H9 (cell line): ENCODE results near the gene DSE. TPM values are rescaled to one million over a fixed set of nuclear protein-coding genes. Genes with fewer than 3 reads are reported as not detected.

ENCODE experiments used
- DNase-seq: peaks from one replicate; pipeline ENCODE4 v3.0.0-alpha.2; 2017
- H2AFZ ChIP-seq: one replicate; pipeline ENCODE4 v1.6.1; 2013; ENCODE audit warnings: mild to moderate bottlenecking, low read length, control low read depth, moderate library complexity
- H2AK5ac ChIP-seq: 2 replicates; pipeline ENCODE4 v1.6.1; 2013; ENCODE audit warnings: low read length, control low read depth, mixed read lengths; ENCODE audit not compliant: insufficient read length
- H2BK120ac ChIP-seq: one replicate; pipeline ENCODE4 v1.6.1; 2013; ENCODE audit warnings: low read depth, mild to moderate bottlenecking, low read length, control low read depth, inconsistent platforms; ENCODE audit not compliant: poor library complexity, severe bottlenecking
- H2BK12ac ChIP-seq: 2 replicates; pipeline ENCODE4 v1.6.1; 2013; ENCODE audit warnings: low read length, control low read depth, mixed read lengths, low read depth; ENCODE audit not compliant: insufficient read length
- H2BK15ac ChIP-seq: 2 replicates; pipeline ENCODE4 v1.6.1; 2013; ENCODE audit warnings: low read depth, low read length, control low read depth
- H2BK20ac ChIP-seq: one replicate; pipeline ENCODE4 v1.6.1; 2013; ENCODE audit warnings: low read depth, mild to moderate bottlenecking, low read length, control low read depth, inconsistent platforms; ENCODE audit not compliant: poor library complexity, severe bottlenecking
- H2BK5ac ChIP-seq: 2 replicates; pipeline ENCODE4 v1.6.1; 2013; ENCODE audit warnings: low read length, control low read depth, mixed read lengths; ENCODE audit not compliant: insufficient read length
- H3K14ac ChIP-seq: 2 replicates; pipeline ENCODE4 v1.6.1; 2013; ENCODE audit warnings: low read length, control low read depth; ENCODE audit not compliant: insufficient read depth
- H3K18ac ChIP-seq: 2 replicates; pipeline ENCODE4 v1.6.1; 2013; ENCODE audit warnings: low read depth, mild to moderate bottlenecking, mixed read lengths, low read length, control low read depth; ENCODE audit not compliant: insufficient read length
- H3K23ac ChIP-seq: 2 replicates; pipeline ENCODE4 v1.6.1; 2013; ENCODE audit warnings: low read length, control low read depth, mixed read lengths, low read depth; ENCODE audit not compliant: insufficient read length
- H3K23me2 ChIP-seq: 2 replicates; pipeline ENCODE4 v1.6.1; 2013; ENCODE audit warnings: low read depth, mild to moderate bottlenecking, mixed read lengths, low read length, control low read depth; ENCODE audit not compliant: insufficient read length, poor library complexity, severe bottlenecking
- H3K27ac ChIP-seq: 2 replicates; pipeline ENCODE4 v1.5.1; 2013; ENCODE audit warnings: low read length, control low read depth, mixed read lengths, low read depth; ENCODE audit not compliant: insufficient read length
- H3K27me3 ChIP-seq: 2 replicates; pipeline ENCODE4 v1.6.1; 2013; ENCODE audit warnings: low read length, control low read depth, inconsistent platforms; ENCODE audit not compliant: insufficient read depth
- H3K4ac ChIP-seq: 2 replicates; pipeline ENCODE4 v1.6.1; 2013; ENCODE audit warnings: low read depth, mild to moderate bottlenecking, control low read depth, inconsistent platforms, low read length, moderate library complexity
- H3K4me1 ChIP-seq: 2 replicates; pipeline ENCODE4 v1.6.1; 2013; ENCODE audit warnings: low read length, control low read depth, inconsistent platforms; ENCODE audit not compliant: insufficient read depth
- H3K4me2 ChIP-seq: 2 replicates; pipeline ENCODE4 v1.6.1; 2013; ENCODE audit warnings: low read length, control low read depth, mixed read lengths; ENCODE audit not compliant: insufficient read length, insufficient read depth
- H3K56ac ChIP-seq: 2 replicates; pipeline ENCODE4 v1.6.1; 2013; ENCODE audit warnings: low read depth, mild to moderate bottlenecking, mixed read lengths, low read length, control low read depth; ENCODE audit not compliant: insufficient read length
- H3K79me1 ChIP-seq: 2 replicates; pipeline ENCODE4 v1.6.1; 2013; ENCODE audit warnings: low read depth, mild to moderate bottlenecking, moderate library complexity, low read length, control low read depth, inconsistent platforms; ENCODE audit not compliant: insufficient read depth, poor library complexity, severe bottlenecking
- H3K79me2 ChIP-seq: 2 replicates; pipeline ENCODE4 v1.6.1; 2013; ENCODE audit warnings: low read length, control low read depth, inconsistent platforms; ENCODE audit not compliant: insufficient read depth
- H3K9ac ChIP-seq: 2 replicates; pipeline ENCODE4 v1.6.1; 2013; ENCODE audit warnings: low read length, control low read depth, mixed read lengths; ENCODE audit not compliant: insufficient read length; ENCODE audit errors: extremely low read depth
- H3K9me3 ChIP-seq: one replicate; pipeline ENCODE4 v1.6.1; 2013; ENCODE audit warnings: low read depth, low read length, inconsistent platforms; ENCODE audit not compliant: control insufficient read depth
- H3T11ph ChIP-seq: one replicate; pipeline ENCODE4 v1.6.1; 2013; ENCODE audit warnings: mild to moderate bottlenecking, low read length, control low read depth, inconsistent platforms
- H4K20me1 ChIP-seq: one replicate; pipeline ENCODE4 v1.6.1; 2013; ENCODE audit not compliant: control insufficient read depth, insufficient read length, insufficient read depth
- H4K5ac ChIP-seq: 2 replicates; pipeline ENCODE4 v1.6.1; 2013; ENCODE audit warnings: low read depth, mild to moderate bottlenecking, mixed read lengths, low read length, control low read depth; ENCODE audit not compliant: insufficient read length
- H4K8ac ChIP-seq: replicated peaks from 2 replicates; pipeline ENCODE4 v1.6.1; 2013; ENCODE audit warnings: low read length, control low read depth, mixed read lengths, low read depth; ENCODE audit not compliant: insufficient read length
- H4K91ac ChIP-seq: 2 replicates; pipeline ENCODE4 v1.6.1; 2013; ENCODE audit warnings: low read depth, mild to moderate bottlenecking, moderate library complexity, mixed read lengths, low read length, control low read depth; ENCODE audit not compliant: insufficient read length
- H3K27ac Mint-ChIP-seq, 3 experiments: 2 replicates in 2 of 3; 3 replicates in 1 of 3; pipeline ENCODE4 v1.8.0; 2020 to 2021; ENCODE audit warnings: mixed read lengths in 3 of 3, mild to moderate bottlenecking in 1 of 3, moderate library complexity in 1 of 3
- H3K27me3 Mint-ChIP-seq: 2 replicates; pipeline ENCODE4 v1.8.0; 2021; ENCODE audit warnings: low read depth, mild to moderate bottlenecking, moderate library complexity, mixed read lengths
- H3K36me3 Mint-ChIP-seq, 3 experiments: 2 replicates in 2 of 3; 3 replicates in 1 of 3; pipeline ENCODE4 v1.8.0; 2020 to 2021; ENCODE audit warnings: low read depth in 3 of 3, mixed read lengths in 3 of 3; ENCODE audit not compliant: insufficient read depth in 1 of 3
- H3K4me1 Mint-ChIP-seq, 2 experiments: 2 replicates each; pipeline ENCODE4 v1.8.0; 2020; ENCODE audit warnings: mixed read lengths in 2 of 2
- H3K4me3 Mint-ChIP-seq, 2 experiments: 2 replicates in 1 of 2; 3 replicates in 1 of 2; pipeline ENCODE4 v1.8.0; 2020 to 2021; ENCODE audit warnings: mild to moderate bottlenecking in 2 of 2, mixed read lengths in 2 of 2, moderate library complexity in 1 of 2
- H3K9me3 Mint-ChIP-seq, 2 experiments: 2 replicates in 1 of 2; 3 replicates in 1 of 2; pipeline ENCODE4 v1.8.0; 2020; ENCODE audit warnings: mild to moderate bottlenecking in 2 of 2, mixed read lengths in 2 of 2, moderate library complexity in 1 of 2
- WGBS: extraction: QIAGEN DNeasy Blood & Tissue Kit; methylation state at CpG from one replicate; pipeline ENCODE4 v1.1.7; 2013; ENCODE audit warnings: missing lambda C conversion rate, low lambda C conversion rate, mixed read lengths; ENCODE audit not compliant: insufficient read length; ENCODE audit errors: extremely low coverage; 5-methylcytosine and 5-hydroxymethylcytosine counted together
- total RNA-seq: library from RNA; stranded (reverse); gene quantifications from 2 replicates; pipeline ENCODE4 v1.2.1, GENCODE V29; 2021
- TF ChIP-seq, protein P1 (sequence below): fragments of 200-600 bp; sonication (generic); conservative IDR thresholded peaks from 3 replicates; pipeline ENCODE4 v1.8.0; 2021; ENCODE audit warnings: antibody characterized with exemption, mild to moderate bottlenecking

Gene DSE
- total RNA-seq, 1 experiment from 2014 or later, result 45.6 TPM

DNA sequence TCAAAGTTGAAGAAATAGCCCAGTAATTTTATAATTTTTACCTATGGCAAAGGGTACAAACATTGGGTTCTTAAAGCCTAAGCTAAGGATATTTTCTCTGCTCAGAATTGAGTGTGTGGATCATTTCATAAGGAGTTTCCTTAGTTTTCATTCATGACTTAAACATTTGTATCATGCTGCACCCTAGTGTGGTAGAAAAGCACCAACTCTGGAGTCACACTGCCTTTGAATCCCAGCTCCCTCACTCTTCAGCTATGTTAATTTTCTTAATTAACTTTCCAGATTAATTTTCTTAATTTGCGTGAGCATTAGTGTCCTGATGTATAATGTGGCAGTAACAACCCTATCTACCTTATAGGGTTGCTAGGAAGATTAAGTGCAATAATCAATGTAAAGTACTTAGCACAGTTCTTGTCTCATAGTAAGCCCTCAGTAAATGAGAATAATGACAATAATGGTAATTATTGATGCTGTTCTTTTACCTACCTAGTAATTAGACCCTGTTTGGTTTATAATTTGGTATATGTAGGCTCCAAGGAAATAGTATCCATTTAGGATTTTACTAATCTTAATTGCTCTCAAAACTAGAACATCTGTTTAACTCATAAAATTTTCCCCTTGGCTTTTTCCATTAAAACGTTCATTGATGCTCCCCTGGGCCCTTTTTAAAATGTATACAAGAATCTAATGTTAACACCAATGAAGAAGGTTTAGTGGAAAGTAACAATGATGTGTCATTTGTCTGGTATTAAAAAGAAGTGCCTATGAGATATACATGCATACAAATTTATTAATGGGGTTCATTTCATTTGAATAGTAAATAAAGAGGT, 31.6 kb downstream of the DSE start:
- Histone ChIP-seq H4K8ac (no peak overlapping the region), H2BK12ac (no peak overlapping the region), H2BK15ac (no peak overlapping the region), H3K27ac (no peak overlapping the region), H2AFZ (no peak overlapping the region), H3K23me2 (no peaks in the 10 kb centered on the region), H3K23ac (no peak overlapping the region), H3K79me1 (no peaks in the 10 kb centered on the region), H4K91ac (no peak overlapping the region), H3K18ac (no peak overlapping the region), H3K9me3 (no peaks in the 10 kb centered on the region), H4K5ac (no peak overlapping the region), H3K4me1 (peaks cover 4% of the 10 kb centered on the region; the same call in 1 of the 2 replicates), H2BK20ac (no peak overlapping the region), H2BK5ac (no peak overlapping the region), H3K4ac (no peak overlapping the region), H3K4me2 (no peak overlapping the region), H4K20me1 (no peaks in the 10 kb centered on the region), H2AK5ac (no peak overlapping the region), H3K9ac (no peak overlapping the region), H3K14ac (no peak overlapping the region), H3K79me2 (no peaks in the 10 kb centered on the region; the same call in 1 of the 2 replicates), H3K56ac (no peak overlapping the region), H2BK120ac (no peak overlapping the region), H3K27me3 (no peaks in the 10 kb centered on the region), H3T11ph (no peak overlapping the region)
- DNase-seq, result no peak
- no CpG with 5 or more reads among the region's 2 CpGs for WGBS
- peaks cover 43 to 47% of the 10 kb centered on the region in 2 experiments for H3K4me1 Mint-ChIP-seq
- no peaks in the 10 kb centered on the region for H3K9me3 Mint-ChIP-seq
- no peak overlapping the region for H3K27ac Mint-ChIP-seq
- H3K36me3 Mint-ChIP-seq, result peaks cover 0 to 6% (median 3%) of the 10 kb centered on the region in 3 experiments; a peak in 4 of 7 replicates
- no peak overlapping the region for H3K4me3 Mint-ChIP-seq
- TF ChIP-seq, protein P1, sequence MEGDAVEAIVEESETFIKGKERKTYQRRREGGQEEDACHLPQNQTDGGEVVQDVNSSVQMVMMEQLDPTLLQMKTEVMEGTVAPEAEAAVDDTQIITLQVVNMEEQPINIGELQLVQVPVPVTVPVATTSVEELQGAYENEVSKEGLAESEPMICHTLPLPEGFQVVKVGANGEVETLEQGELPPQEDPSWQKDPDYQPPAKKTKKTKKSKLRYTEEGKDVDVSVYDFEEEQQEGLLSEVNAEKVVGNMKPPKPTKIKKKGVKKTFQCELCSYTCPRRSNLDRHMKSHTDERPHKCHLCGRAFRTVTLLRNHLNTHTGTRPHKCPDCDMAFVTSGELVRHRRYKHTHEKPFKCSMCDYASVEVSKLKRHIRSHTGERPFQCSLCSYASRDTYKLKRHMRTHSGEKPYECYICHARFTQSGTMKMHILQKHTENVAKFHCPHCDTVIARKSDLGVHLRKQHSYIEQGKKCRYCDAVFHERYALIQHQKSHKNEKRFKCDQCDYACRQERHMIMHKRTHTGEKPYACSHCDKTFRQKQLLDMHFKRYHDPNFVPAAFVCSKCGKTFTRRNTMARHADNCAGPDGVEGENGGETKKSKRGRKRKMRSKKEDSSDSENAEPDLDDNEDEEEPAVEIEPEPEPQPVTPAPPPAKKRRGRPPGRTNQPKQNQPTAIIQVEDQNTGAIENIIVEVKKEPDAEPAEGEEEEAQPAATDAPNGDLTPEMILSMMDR, result no peak
- H3K27me3 Mint-ChIP-seq, result no peaks in the 10 kb centered on the region
